ENCODE results near the gene ZNF341. TPM values are rescaled to one million over a fixed set of nuclear protein-coding genes. Genes with fewer than 3 reads are reported as not detected.

The ZNF341 gene
- total RNA-seq, 1 donor from 2014 or later = 3.4 TPM

DNA sequence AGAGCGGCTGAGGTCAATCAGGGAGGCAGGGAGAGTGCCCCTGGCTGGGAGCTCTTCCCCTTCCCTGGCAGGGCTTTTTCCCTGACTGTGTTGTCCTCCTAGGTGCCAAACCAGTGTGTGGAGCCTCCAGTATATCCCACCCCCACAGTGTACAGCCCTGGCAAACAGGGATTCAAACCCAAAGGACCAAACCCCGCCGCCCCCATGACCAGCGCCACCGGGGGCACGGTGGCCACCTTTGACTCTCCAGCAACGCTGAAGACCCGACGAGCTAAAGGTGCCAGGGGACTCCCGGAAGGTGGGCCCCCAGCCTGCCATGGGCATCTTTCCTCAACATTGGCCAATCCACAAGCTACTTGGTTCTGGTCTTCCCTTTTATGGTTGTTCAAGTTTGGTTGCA lies 25.2 kb downstream of the ZNF341 start:
- peaks cover 15% of the 10 kb centered on the region for H3K36me3 Mint-ChIP-seq (ENCODE audit: unreplicated experiment)
- no peak for DNase-seq (ENCODE audit: extremely low spot score, unreplicated experiment)

DNA sequence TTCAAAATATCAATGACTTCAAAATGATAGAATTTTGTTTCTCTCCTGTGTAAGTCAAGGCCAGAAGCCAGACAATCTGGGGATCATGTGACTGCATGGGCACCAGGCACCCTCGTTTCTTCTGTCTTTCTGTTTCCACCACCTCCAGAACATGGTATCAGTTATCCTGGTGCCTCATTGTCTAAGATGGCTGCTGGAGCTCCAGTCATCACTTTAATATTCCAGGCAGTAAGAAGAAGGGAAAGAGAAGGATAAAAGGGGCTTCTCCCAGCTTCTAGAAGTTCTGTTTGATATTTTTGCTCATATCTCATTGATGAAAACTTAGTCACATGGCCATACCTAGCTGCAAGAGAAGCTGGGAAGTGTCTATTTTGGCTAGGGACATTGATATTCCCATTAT lies 25.7 kb downstream of the ZNF341 start:
- Mint-ChIP-seq H3K4me1 (ENCODE audit: unreplicated experiment) (no peaks in the 10 kb centered on the region), H3K27ac (ENCODE audit: unreplicated experiment) (no peak overlapping the region), H3K4me3 (ENCODE audit: unreplicated experiment) (no peak overlapping the region), H3K27me3 (ENCODE audit: unreplicated experiment) (no peaks in the 10 kb centered on the region), H3K36me3 (ENCODE audit: unreplicated experiment) (peaks cover 15% of the 10 kb centered on the region), H3K9me3 (ENCODE audit: unreplicated experiment) (peaks cover 7% of the 10 kb centered on the region)
- no peak for DNase-seq (ENCODE audit: extremely low spot score, unreplicated experiment)
- TF ChIP-seq, protein P1, sequence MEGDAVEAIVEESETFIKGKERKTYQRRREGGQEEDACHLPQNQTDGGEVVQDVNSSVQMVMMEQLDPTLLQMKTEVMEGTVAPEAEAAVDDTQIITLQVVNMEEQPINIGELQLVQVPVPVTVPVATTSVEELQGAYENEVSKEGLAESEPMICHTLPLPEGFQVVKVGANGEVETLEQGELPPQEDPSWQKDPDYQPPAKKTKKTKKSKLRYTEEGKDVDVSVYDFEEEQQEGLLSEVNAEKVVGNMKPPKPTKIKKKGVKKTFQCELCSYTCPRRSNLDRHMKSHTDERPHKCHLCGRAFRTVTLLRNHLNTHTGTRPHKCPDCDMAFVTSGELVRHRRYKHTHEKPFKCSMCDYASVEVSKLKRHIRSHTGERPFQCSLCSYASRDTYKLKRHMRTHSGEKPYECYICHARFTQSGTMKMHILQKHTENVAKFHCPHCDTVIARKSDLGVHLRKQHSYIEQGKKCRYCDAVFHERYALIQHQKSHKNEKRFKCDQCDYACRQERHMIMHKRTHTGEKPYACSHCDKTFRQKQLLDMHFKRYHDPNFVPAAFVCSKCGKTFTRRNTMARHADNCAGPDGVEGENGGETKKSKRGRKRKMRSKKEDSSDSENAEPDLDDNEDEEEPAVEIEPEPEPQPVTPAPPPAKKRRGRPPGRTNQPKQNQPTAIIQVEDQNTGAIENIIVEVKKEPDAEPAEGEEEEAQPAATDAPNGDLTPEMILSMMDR (IDR thresholded peaks at IDR 0.05) = no peak

More for the DNA sequence above, 25.2 kb downstream of the ZNF341 start:
- Mint-ChIP-seq H3K9me3 (ENCODE audit: unreplicated experiment) (peaks cover 7% of the 10 kb centered on the region), H3K4me1 (ENCODE audit: unreplicated experiment) (no peaks in the 10 kb centered on the region), H3K27ac (ENCODE audit: unreplicated experiment) (no peak overlapping the region), H3K4me3 (ENCODE audit: unreplicated experiment) (no peak overlapping the region), H3K27me3 (ENCODE audit: unreplicated experiment) (no peaks in the 10 kb centered on the region)
- TF ChIP-seq, protein P1 (IDR thresholded peaks at IDR 0.05) = no peak

DNA sequence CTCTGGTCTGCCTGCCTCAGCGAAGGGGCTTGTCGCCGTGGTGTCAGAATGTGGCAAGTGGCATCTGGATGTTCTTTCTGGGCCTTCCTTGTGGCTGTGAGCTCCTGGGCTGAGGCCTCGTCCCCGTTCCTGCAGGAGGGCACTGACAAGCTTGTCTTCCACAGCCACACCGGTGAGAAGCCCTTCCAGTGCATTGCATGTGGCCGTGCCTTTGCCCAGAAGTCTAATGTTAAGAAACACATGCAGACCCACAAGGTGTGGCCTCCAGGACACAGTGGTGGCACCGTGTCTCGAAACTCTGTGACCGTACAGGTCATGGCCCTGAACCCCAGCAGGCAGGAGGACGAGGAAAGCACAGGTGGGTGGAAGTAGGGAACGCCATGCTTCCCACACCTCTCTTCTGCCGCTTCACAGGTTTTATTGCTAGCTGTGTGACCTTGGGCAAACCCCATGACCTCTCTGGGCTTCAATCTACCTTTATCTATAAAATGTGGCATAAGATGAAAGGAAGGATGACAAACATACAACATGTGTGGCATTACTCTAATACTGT lies 30.0 kb downstream of the ZNF341 start:
- peaks cover 14% of the 10 kb centered on the region for H3K36me3 Mint-ChIP-seq (ENCODE audit: unreplicated experiment)
- no peaks in the 10 kb centered on the region for H3K27me3 Mint-ChIP-seq (ENCODE audit: unreplicated experiment)
- H3K4me1 Mint-ChIP-seq (ENCODE audit: unreplicated experiment) = no peaks in the 10 kb centered on the region
- H3K9me3 Mint-ChIP-seq (ENCODE audit: unreplicated experiment) = peaks cover 7% of the 10 kb centered on the region
- H3K4me3 Mint-ChIP-seq (ENCODE audit: unreplicated experiment) = no peak overlapping the region
- TF ChIP-seq, protein P1 (IDR thresholded peaks at IDR 0.05) = no peak
- H3K27ac Mint-ChIP-seq (ENCODE audit: unreplicated experiment) = no peak overlapping the region
- DNase-seq (ENCODE audit: extremely low spot score, unreplicated experiment) = no peak

DNA sequence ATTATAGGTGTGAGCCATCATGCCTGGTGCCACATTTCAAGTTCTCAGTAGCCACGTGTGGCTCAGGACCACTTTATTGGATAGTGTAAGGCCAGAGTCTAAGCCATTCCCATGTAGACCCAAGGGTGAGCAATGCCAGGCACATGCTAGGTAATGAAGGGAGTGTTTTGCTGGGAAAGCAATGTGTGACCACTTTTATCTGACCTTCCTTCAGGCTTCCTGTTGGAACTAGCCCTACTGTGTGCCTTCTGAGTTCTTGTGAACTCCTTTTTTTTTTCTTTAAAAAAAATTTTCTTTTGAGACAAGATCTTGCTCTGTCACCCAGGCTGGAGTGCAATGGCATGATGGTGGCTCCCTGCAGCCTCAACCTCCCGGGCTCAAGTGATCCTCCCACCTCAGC lies 33.3 kb downstream of the ZNF341 start:
- TF ChIP-seq, protein P1 (IDR thresholded peaks at IDR 0.05) = no peak

DNA sequence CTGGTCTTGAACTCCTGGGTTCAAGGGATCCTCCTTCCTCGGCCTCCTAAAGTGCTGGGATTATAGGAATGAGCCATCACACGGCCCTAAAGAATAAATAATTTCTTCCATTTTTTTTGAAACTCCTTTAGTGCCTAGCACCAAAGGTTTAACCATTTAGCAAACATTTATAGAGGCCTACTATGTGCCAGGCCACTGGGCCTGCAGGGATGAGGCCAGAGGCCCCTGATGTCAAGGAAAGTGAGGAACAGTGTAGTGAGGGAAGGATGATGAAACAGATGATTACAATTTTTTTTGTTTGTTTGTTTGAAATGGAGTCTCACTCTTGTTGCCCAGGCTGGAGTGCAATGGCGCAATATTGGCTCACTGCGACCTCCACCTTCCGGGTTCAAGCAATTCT lies 33.8 kb downstream of the ZNF341 start:
- Mint-ChIP-seq H3K4me3 (ENCODE audit: unreplicated experiment) (no peak overlapping the region), H3K9me3 (ENCODE audit: unreplicated experiment) (no peaks in the 10 kb centered on the region), H3K36me3 (ENCODE audit: unreplicated experiment) (peaks cover 5% of the 10 kb centered on the region), H3K4me1 (ENCODE audit: unreplicated experiment) (no peaks in the 10 kb centered on the region), H3K27me3 (ENCODE audit: unreplicated experiment) (no peaks in the 10 kb centered on the region), H3K27ac (ENCODE audit: unreplicated experiment) (no peak overlapping the region)
- TF ChIP-seq, protein P1 (IDR thresholded peaks at IDR 0.05) = no peak
- DNase-seq (ENCODE audit: extremely low spot score, unreplicated experiment) = no peak

More for the DNA sequence above, 33.3 kb downstream of the ZNF341 start:
- Mint-ChIP-seq H3K9me3 (ENCODE audit: unreplicated experiment) (no peaks in the 10 kb centered on the region), H3K36me3 (ENCODE audit: unreplicated experiment) (peaks cover 5% of the 10 kb centered on the region), H3K4me3 (ENCODE audit: unreplicated experiment) (no peak overlapping the region), H3K4me1 (ENCODE audit: unreplicated experiment) (no peaks in the 10 kb centered on the region), H3K27me3 (ENCODE audit: unreplicated experiment) (no peaks in the 10 kb centered on the region), H3K27ac (ENCODE audit: unreplicated experiment) (no peak overlapping the region)
- no peak for DNase-seq (ENCODE audit: extremely low spot score, unreplicated experiment)

All from osteocyte (in vitro differentiated cells).